Measurements from ENCODE around the gene TLE3. TPM values are rescaled to one million over a fixed set of nuclear protein-coding genes. Genes with fewer than 3 reads are reported as not detected.

TLE3 gene
- total RNA-seq, 1 experiment from 2014 or later, result 98.2 TPM

DNA sequence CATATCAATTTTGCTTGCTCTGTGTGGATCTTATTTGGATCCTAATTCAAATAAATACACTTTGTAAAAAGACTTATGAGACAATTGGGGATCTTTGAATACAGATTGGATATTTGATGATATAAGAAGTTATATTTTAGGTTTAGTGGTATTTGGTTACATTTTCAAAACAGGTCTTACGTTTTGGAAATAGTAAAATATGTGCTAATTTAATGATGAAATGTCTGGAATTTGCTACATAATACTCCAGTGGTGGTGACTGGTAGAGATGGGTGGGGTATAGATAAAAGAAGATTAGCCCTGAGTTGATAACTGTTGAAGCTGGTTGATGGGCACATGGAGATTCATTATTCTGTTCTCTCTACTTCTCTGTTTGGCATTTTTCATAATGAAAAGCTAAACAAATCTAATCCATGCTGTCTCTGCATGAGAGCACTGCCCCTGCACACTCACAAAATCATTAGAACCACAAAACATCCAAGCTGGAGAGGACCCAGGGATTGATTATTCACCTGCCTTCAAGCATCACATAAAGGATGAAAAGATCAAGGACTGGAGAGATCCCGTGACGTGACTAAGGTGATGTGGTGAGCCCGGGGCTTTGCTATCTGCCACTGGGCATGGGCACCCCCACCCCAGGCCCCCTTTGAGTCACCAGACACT is 58.9 kb downstream of the TLE3 start:
- Histone ChIP-seq H3K27me3 (ENCODE audit: insufficient read depth, low read length) (no peaks in the 10 kb centered on the region), H4K5ac (ENCODE audit: insufficient read length, low read depth, low read length) (no peak overlapping the region), H2AFZ (ENCODE audit: low read length) (no peak overlapping the region), H3K56ac (ENCODE audit: insufficient read length, low read depth, low read length) (no peak overlapping the region), H3K18ac (ENCODE audit: insufficient read length, low read depth, low read length) (no peak overlapping the region), H2BK20ac (ENCODE audit: low read depth, low read length, poor library complexity, severe bottlenecking) (no peak overlapping the region), H4K91ac (ENCODE audit: insufficient read length, low read depth, low read length) (no peak overlapping the region), H2BK120ac (ENCODE audit: low read depth, low read length, poor library complexity, severe bottlenecking) (no peak overlapping the region), H2BK5ac (ENCODE audit: insufficient read length, low read length) (no peak overlapping the region), H4K8ac (replicated peaks; ENCODE audit: insufficient read length, low read depth, low read length) (no peak overlapping the region), H3K9ac (ENCODE audit: extremely low read depth, insufficient read length, low read length) (no peak overlapping the region), H3K27ac (ENCODE audit: insufficient read length, low read depth, low read length) (no peak overlapping the region), H2AK5ac (ENCODE audit: insufficient read length, low read length) (no peak overlapping the region), H2BK15ac (ENCODE audit: low read depth, low read length) (no peak overlapping the region), H3K9me3 (ENCODE audit: control insufficient read depth, low read depth, low read length) (no peaks in the 10 kb centered on the region), H3K79me2 (ENCODE audit: insufficient read depth, low read length) (no peaks in the 10 kb centered on the region), H3K23me2 (ENCODE audit: insufficient read length, low read depth, low read length, poor library complexity, severe bottlenecking) (no peaks in the 10 kb centered on the region), H3K14ac (ENCODE audit: insufficient read depth, low read length) (no peak overlapping the region), H4K20me1 (ENCODE audit: control insufficient read depth, insufficient read depth, insufficient read length) (no peaks in the 10 kb centered on the region), H3K4me1 (ENCODE audit: insufficient read depth, low read length) (no peaks in the 10 kb centered on the region), H3K79me1 (ENCODE audit: insufficient read depth, low read depth, low read length, poor library complexity, severe bottlenecking) (no peaks in the 10 kb centered on the region), H2BK12ac (ENCODE audit: insufficient read length, low read depth, low read length) (no peak overlapping the region), H3T11ph (ENCODE audit: low read length) (no peak overlapping the region), H3K23ac (ENCODE audit: insufficient read length, low read depth, low read length) (no peak overlapping the region), H3K4ac (ENCODE audit: low read depth, low read length) (no peak overlapping the region), H3K4me2 (ENCODE audit: insufficient read depth, insufficient read length, low read length) (no peak overlapping the region)
- peaks cover 1% of the 10 kb centered on the region for H3K27me3 Mint-ChIP-seq (ENCODE audit: low read depth)
- no peaks in the 10 kb centered on the region for H3K9me3 Mint-ChIP-seq
- no peaks in the 10 kb centered on the region for H3K36me3 Mint-ChIP-seq (ENCODE audit: insufficient read depth in 1 of 3, low read depth in 3 of 3)
- DNase-seq, result no peak
- peaks cover 6% of the 10 kb centered on the region in 2 experiments for H3K4me1 Mint-ChIP-seq
- 100% methylated on average over 1 of the region's 4 CpGs for WGBS (ENCODE audit: extremely low coverage, insufficient read length, low lambda C conversion rate)
- TF ChIP-seq, protein P1, sequence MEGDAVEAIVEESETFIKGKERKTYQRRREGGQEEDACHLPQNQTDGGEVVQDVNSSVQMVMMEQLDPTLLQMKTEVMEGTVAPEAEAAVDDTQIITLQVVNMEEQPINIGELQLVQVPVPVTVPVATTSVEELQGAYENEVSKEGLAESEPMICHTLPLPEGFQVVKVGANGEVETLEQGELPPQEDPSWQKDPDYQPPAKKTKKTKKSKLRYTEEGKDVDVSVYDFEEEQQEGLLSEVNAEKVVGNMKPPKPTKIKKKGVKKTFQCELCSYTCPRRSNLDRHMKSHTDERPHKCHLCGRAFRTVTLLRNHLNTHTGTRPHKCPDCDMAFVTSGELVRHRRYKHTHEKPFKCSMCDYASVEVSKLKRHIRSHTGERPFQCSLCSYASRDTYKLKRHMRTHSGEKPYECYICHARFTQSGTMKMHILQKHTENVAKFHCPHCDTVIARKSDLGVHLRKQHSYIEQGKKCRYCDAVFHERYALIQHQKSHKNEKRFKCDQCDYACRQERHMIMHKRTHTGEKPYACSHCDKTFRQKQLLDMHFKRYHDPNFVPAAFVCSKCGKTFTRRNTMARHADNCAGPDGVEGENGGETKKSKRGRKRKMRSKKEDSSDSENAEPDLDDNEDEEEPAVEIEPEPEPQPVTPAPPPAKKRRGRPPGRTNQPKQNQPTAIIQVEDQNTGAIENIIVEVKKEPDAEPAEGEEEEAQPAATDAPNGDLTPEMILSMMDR (conservative IDR thresholded peaks at IDR 0.05), result no peak
- no peak overlapping the region for H3K27ac Mint-ChIP-seq
- H3K4me3 Mint-ChIP-seq, result no peak overlapping the region

All from H9 (cell line).